ENCODE results near the gene NAT8L. TPM values are rescaled to one million over a fixed set of nuclear protein-coding genes. Genes with fewer than 3 reads are reported as not detected.

NAT8L gene
- total RNA-seq, 3 donors from 2014 or later (not counting 1 experiment from before 2014, with no cell fraction given) = not detected

- ATAC-seq (no peak), DNase-seq (no peak)
- no peaks in the 10 kb centered on the region for H3K9me3 ChIP-seq (ENCODE audit: control insufficient read depth, insufficient read depth, low read length)
- no peaks in the 10 kb centered on the region for H3K27me3 ChIP-seq (ENCODE audit: control insufficient read depth, insufficient read depth, low read length)
- no peak overlapping the region for H3K4me3 ChIP-seq (ENCODE audit: low read length)
- no peaks in the 10 kb centered on the region for H3K36me3 ChIP-seq (ENCODE audit: control insufficient read depth, insufficient read depth, low read length)
- no peak for TF ChIP-seq CTCF (IDR thresholded peaks at IDR 0.05)
- no peaks in the 10 kb centered on the region for H3K4me1 Mint-ChIP-seq
- no peaks in the 10 kb centered on the region for H3K4me1 ChIP-seq (ENCODE audit: control insufficient read depth, insufficient read depth, low read length)
- no peak overlapping the region for H3K27ac Mint-ChIP-seq
- H3K36me3 Mint-ChIP-seq = no peaks in the 10 kb centered on the region
- intact Hi-C loops (cut with micrococcal nuclease) = no loop called here
- H3K27ac ChIP-seq (ENCODE audit: low read length) = no peak overlapping the region
- no peak overlapping the region for H3K4me3 Mint-ChIP-seq
- H3K9me3 Mint-ChIP-seq = no peaks in the 10 kb centered on the region
- H3K27me3 Mint-ChIP-seq (ENCODE audit: low read depth in 2 of 2) = peaks cover 0 to 6% of the 10 kb centered on the region in 2 donors
- WGBS (ENCODE audit: insufficient coverage) = 92% methylated on average over 15 of the region's 15 CpGs
Observed at GRCh38 chr4:2066011-2066551, 7.0 kb downstream of the NAT8L start.

GRCh38 chr4:2066571-2067445 lies 7.7 kb downstream of the NAT8L start:
- Histone ChIP-seq H3K4me1 (ENCODE audit: control insufficient read depth, insufficient read depth, low read length) (no peaks in the 10 kb centered on the region), H3K27ac (ENCODE audit: low read length) (no peak overlapping the region), H3K4me3 (ENCODE audit: low read length) (no peak overlapping the region), H3K9me3 (ENCODE audit: control insufficient read depth, insufficient read depth, low read length) (no peaks in the 10 kb centered on the region), H3K27me3 (ENCODE audit: control insufficient read depth, insufficient read depth, low read length) (no peaks in the 10 kb centered on the region), H3K36me3 (ENCODE audit: control insufficient read depth, insufficient read depth, low read length) (no peaks in the 10 kb centered on the region)
- no peak for TF ChIP-seq CTCF (IDR thresholded peaks at IDR 0.05)
- Mint-ChIP-seq H3K27ac (no peak overlapping the region), H3K27me3 (ENCODE audit: low read depth in 2 of 2) (peaks cover 0 to 4% of the 10 kb centered on the region in 2 donors), H3K4me1 (no peaks in the 10 kb centered on the region), H3K4me3 (no peak overlapping the region), H3K9me3 (no peaks in the 10 kb centered on the region), H3K36me3 (no peaks in the 10 kb centered on the region)
- ATAC-seq (no peak), DNase-seq (no peak)
- 89% methylated on average over 29 of the region's 29 CpGs for WGBS (ENCODE audit: insufficient coverage)
- intact Hi-C loops (cut with micrococcal nuclease) = no loop called here

GRCh38 chr4:2067446-2068197 lies 8.5 kb downstream of the NAT8L start:
- no peak overlapping the region for H3K4me3 Mint-ChIP-seq

More at GRCh38 chr4:2067446-2068197, 8.5 kb downstream of the NAT8L start:
- WGBS (ENCODE audit: insufficient coverage) = 87% methylated on average over 26 of the region's 26 CpGs
- H3K27ac ChIP-seq (ENCODE audit: low read length) = no peak overlapping the region
- no peak for DNase-seq
- H3K36me3 Mint-ChIP-seq = no peaks in the 10 kb centered on the region
- no peaks in the 10 kb centered on the region for H3K4me1 ChIP-seq (ENCODE audit: control insufficient read depth, insufficient read depth, low read length)
- intact Hi-C loops (cut with micrococcal nuclease) = no loop called here
- H3K27ac Mint-ChIP-seq = no peak overlapping the region
- H3K9me3 Mint-ChIP-seq = no peaks in the 10 kb centered on the region
- ATAC-seq = no peak
- no peak for TF ChIP-seq CTCF (IDR thresholded peaks at IDR 0.05)
- H3K4me3 ChIP-seq (ENCODE audit: low read length) = no peak overlapping the region
- no peaks in the 10 kb centered on the region for H3K36me3 ChIP-seq (ENCODE audit: control insufficient read depth, insufficient read depth, low read length)
- no peaks in the 10 kb centered on the region for H3K9me3 ChIP-seq (ENCODE audit: control insufficient read depth, insufficient read depth, low read length)
- no peaks in the 10 kb centered on the region for H3K4me1 Mint-ChIP-seq
- H3K27me3 ChIP-seq (ENCODE audit: control insufficient read depth, insufficient read depth, low read length) = no peaks in the 10 kb centered on the region
- H3K27me3 Mint-ChIP-seq (ENCODE audit: low read depth in 2 of 2) = no peaks in the 10 kb centered on the region

Measured in natural killer cell (primary cell).